ENCODE data around the gene TMEM132E.

The TMEM132E gene

DNA sequence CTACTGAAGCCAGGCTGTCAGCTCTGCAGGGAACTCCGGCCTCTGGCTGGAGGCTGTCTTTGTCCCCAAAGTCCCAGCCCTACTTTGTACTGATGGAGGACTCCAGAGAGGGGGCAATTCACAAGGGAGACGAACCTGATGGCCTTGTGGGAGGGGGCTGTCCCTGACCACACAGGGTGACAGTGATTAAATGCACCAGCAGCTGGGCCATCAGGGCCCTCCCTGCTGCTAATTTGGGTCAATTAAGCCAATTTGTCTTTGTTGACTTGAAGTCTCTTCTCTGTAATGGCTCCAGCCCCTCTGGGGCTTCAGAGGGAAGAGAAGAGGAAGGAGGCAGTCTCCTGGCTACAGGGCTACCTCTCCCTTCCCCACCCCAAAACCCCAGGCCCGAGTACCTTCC, 22.0 kb downstream of the TMEM132E start:
- no peak for DNase-seq (ENCODE audit: low spot score)

DNA sequence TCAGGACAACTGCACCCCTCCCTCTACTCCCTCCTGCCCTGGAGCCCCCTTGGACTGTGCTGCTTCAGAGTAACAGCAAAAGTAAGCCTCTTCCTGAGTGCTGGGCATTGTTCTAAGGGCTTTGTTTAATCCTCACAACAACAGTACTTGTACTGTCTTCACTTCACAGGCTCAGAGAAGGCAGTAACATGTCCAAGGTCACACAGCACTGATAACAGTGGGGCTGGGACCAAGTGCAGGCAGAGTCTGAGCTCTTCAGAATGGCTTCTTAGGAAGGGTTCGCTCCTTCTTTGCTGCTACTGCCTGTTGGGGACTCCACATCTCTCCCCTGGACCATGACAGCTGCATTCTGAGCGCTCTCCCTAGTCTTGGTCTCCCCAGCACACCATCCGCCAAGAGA, 24.6 kb downstream of the TMEM132E start:
- DNase-seq (ENCODE audit: low spot score): no peak

DNA sequence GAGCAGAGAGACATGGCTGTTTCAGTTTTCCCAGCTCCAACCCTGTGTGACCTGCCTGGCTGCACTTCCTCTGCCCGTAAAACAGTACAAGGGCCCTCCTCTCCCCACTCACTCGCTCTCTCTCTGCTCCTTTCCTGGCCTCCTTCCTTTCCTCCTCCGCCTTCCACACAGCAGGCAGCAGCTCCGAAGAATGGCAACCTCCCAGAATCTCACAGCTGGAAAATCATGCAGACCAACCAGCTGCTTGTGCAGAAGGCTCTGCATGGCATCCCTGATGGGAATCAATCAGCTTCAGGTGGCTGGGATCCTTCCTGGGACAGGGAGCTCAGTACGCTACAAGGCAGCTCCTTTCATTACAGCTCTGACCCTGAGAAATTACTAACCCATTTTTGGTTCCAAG, 27.4 kb downstream of the TMEM132E start:
- no peak for DNase-seq (ENCODE audit: low spot score)

DNA sequence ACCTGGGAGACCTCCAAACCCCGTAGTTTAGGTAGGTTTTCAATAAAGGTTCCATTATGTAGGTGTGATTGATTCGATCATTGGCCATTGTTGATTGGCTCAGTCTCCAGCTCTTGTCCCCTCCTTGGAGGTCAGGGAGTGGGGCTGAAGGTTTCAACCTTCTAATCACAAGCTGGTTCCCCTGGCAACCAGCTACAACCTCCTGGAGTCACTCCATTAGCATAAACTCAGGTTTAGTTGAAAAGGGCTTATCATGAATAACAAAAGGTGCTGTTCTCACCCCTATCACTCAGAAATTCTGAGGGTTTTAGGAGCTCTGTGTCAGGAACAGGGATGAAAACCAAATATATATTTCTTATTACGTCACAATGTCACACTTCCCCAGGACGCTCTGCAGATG, 28.5 kb downstream of the TMEM132E start:
- DNase-seq (ENCODE audit: low spot score): no peak

DNA sequence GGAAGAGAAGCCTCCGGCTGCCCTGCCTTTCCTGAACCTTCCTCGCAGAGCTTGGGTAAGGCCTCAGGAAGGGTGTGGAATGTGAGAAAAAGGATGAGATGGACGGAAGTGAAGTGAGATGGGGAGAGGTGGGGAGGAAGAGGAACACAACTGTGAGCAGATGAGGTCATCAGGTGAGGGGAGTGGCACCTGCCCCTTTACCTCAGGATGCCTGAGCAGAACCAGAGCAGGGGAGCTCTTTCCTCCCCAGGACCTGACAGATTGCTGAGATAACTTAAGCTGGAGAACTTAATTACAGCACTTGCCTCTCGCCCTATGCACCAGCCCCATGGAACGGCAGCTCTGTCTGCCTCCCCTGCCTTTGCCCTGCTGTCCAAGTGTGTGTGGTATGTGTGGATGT, 29.8 kb downstream of the TMEM132E start:
- no peak for DNase-seq (ENCODE audit: low spot score)

DNA sequence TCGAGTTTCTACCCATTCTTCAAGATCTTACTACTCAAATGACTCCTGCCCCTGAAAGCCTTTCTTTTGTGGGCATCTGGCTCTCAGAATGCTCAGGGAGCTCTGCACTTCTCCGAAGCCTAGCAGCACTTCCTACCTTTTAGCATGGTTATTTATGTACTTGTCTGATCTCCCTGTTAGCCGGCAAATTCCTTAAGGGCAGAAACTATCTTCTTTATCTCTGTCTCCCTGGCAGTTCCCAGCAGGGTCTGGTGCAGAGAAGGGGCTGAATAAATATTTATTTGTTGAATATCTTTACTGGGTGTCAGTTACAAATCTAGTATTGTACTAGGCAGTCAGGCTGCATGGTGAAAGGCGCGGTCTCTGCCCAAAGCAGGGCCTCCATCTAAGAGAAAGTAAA, 30.7 kb downstream of the TMEM132E start:
- no peak for DNase-seq (ENCODE audit: low spot score)

DNA sequence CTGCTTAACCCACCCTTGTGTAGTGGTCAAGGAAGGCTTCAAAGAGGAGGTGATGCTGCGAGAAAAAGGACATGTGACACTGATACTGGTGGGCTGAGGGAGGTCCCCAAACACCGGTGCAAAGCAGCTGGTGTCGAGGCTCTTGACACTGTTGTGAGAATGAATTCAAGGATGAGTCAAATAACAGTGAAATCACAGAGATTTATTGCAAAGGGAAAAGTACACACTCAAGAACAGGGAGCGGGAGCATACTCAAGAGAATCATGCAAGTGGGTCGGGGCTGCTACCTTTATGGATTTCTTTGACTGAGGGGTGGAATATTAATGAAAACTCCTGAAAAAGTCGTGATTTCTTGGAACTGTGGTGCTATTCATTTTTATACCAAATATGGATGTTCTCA, 31.1 kb downstream of the TMEM132E start:
- DNase-seq (ENCODE audit: low spot score): no peak

DNA sequence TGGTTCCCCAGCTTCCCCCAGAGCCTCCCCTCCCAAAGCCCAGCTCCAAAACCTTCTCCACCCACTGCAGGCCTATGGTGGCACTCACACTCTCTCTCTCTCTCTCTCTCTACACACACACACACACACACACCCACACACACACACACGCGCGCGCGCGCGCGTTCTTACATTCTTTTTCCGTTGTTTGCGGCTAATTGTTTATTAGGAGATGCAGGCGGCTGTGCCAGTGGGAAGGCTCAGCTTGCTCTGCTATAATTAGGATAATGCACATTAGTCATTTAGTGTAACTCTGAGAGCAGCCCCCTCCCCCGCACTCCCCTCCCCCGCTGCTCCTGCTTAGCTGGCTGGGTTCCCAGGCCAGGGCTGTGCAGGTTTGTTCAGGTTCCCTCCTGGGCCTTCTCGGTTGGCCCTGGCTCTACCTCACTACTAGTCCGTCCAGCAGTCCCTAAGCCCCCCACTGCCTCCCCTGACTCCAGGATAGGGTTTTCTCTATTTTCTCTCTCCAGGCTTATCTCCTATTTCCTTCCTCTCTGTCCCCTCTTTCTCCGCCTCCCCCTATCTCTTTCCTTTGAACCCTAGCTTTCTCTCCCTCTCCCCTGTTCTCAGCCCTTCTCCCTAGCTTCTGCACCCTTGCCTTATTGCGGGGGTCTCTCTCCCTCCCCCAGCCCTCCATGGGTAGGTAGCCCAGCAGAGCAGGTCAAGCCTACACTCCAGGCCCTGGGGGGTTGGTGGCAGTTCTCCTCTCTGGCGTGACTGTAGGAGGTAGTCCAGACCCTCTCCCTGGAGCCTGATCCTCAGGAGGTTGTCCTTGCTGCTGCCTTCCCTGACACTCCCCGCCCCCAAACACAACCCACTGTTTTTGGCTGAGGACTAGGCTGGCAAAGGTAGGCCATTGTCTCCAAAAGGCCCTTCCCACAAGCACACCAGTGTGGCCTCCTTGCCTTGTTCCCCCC, 34.0 kb downstream of the TMEM132E start:
- DNase-seq (ENCODE audit: low spot score): no peak

DNA sequence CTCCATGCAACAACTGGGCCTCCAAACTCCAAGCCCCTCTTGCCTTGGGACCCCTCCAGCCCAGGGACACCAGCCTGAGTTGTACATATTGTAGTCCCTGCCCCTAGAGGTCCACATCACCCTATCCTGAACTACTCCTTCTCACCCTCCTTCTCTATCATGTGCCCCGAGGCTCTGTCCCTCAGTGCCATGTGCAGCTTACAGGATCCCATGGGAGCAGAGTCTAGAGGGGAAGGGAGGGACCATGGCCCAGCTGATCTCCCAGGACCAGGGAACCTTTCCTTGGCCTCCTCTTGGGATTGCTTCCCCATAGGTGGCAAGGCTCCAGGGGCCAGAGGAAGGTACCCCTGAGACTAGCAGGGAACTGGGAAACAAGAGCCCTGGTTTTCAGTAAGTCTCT, 35.3 kb downstream of the TMEM132E start:
- DNase-seq (ENCODE audit: low spot score): no peak

DNA sequence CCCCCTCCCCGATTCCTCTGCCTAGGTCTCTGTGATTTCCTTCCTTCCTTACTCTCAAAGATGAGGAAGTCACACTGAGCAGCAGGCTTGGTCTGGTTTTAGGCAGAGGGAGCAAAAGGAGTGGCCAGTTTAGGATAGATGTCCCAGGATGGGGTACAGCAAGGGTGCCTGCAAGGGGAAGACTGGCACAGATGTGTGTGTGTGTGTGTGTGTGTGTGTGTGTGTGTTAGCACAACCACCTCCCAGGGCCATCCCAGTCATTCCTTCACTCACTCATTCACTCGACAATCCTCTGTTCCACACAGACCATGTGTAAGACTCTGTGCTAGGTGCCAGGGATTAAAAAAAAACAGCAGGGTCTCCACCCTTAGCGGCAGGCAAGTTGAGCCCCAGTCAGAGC, 35.9 kb downstream of the TMEM132E start:
- no peak for DNase-seq (ENCODE audit: low spot score)

DNA sequence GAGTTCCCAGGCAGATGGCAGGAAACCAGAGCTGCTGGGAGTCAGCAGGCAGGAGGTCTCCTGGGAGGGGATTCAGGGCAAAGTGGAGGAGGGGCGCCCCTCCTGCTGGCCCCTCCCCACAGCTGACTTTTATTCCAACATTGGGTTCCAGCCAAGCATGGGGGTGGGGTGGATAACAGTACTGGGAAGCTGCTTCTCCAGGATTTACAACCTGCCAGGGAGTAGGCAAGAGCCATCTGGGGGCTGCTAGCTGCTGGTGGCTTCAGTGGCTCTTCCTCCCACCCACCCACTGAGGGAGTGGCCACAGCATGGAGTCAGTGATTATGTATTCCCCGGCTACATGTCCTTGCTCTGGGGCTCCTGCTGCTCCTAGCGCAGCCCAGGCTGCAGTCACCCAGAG, 36.8 kb downstream of the TMEM132E start:
- DNase-seq (ENCODE audit: low spot score): no peak

DNA sequence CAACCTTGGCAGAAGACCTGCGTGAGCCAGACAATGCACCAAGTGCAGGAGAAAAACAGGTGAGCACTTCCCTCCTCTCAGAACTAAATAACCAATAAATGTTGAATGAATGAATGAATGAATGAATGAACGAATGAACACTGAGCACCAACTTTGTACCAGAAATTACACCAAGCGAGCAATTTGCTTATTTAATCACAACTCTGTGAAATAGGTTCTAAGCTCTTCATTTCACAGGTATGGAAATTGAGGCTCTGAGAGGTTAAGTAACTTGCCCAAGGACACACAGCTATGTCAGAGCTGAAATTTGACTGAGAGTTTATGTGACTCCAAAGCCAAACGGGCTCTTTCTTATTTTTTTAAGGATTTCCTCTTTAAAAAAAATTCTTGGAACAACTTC, 38.0 kb downstream of the TMEM132E start:
- DNase-seq (ENCODE audit: low spot score): no peak

DNA sequence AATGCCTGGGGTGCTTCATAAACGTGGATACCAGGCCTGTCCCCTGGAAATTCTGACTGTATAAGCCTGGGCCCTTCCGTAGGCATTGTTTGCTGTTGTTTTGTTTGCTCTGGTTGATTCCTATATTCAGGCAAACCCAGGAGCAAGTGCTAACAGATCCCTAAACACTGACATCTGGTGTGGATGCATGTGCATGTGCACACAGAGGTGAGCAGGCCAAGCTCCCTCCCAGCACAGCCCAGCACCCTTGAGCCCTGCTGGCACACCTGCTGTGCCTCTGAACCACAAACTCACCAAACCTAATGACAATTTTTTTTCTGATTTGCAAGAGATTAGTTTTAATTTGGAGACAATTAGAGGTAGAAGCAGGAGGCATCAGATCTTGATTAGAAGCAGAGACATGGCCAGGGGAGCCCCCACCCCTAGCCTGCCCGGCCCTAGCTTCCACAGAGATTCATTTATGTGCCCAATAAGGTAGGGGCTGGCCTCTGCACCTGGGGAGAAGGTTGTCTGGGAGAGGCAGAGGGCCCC, 40.4 kb downstream of the TMEM132E start:
- no peak for DNase-seq (ENCODE audit: low spot score)

DNA sequence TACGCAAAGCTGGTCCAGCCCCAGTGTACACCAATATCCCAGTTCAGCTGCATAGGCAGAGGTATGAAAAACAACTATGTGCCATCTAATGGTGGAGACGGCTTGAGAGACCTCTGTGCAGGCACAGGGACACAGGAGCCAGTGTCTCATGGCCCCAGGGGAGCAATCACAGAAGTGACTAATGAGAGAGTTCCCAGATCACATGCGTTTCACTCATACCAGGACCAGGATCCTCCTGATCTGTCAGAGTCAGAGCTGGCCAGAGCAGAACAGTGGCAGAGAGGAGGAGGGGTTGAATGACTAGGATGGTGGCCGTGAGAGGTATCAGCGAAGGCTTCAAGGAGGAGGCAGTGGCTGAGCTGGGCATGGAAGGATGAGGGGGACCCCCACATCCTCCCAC, 41.1 kb downstream of the TMEM132E start:
- no peak for DNase-seq (ENCODE audit: low spot score)

DNA sequence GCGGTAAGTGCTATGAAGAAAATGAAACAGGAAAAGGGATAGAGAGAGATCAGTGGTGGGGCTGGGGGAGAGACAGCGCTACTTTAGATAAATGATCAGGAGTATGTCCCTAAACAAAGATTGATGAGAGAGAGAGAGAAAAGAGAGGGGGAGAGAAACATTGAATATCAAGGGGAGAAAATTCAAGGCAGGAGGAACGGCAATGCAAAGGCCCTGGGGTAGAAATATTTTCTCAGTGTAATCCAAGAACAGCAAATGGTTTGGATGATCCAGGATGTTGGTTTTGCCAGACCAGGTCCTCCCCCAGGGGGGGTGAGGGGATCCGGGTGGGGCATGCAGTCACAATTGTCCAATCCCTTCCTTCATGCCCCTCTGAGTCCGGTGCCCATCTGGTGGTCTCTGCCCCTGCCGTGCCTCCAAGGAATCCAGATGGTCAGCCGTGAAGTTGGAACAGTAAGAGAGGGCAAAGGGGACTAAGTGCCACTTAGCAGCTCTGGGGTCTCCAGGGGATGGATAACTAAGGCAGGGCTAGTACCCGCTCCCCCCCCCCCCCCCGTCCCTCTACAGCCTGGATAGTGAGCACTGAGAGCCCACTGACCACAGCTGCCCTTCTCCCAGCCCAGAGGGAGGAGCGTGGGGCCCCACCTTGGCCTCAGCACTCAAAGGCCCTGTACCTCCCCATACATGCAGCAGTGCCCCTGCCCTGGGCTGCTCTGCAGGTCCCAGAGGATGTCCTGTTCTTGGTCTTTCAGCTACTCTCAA, 43.7 kb downstream of the TMEM132E start:
- no peak for DNase-seq (ENCODE audit: low spot score)

DNA sequence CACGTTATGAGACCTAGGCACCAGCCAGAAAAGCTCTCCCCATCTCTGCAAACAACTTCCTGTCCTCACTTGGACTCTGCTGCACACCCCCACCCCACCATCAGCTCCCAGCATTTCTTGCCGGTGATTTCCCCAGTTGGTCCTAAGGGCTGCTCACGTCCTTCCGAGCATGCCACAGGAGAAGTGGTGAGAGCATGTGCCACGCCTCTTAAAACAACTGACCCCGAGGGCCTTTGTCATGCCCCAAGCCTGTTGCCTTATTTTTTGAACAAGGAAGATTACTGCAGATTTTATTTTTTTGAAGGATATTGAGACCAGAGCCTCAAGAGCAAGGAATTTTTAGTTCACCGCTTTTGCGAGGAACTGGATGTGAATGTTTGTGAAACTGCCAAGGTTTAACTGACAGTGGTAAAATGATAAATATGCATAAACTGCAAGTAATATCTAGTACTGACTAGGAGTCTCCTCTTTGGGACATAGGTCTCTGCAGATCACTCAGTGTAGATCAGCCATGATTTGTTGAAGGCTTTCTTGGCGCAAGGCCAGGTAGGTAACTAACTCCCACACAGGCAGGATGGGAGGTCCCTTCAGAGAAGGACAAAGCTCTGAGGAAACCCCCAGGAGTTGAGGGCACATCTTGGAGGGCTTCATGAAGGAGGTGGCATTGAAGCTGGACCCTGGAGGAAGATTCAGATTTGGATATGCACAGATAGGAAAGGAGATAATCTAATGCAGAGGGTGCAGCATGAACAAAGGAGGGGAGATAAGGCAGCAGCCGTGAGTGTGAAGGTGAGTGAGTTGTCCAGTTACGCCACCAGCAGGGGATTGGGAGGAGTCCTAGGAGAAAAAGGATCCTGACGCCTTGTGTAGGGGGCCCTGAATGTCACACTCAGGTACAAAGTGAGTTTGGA, 44.7 kb downstream of the TMEM132E start:
- no peak for DNase-seq (ENCODE audit: low spot score)

DNA sequence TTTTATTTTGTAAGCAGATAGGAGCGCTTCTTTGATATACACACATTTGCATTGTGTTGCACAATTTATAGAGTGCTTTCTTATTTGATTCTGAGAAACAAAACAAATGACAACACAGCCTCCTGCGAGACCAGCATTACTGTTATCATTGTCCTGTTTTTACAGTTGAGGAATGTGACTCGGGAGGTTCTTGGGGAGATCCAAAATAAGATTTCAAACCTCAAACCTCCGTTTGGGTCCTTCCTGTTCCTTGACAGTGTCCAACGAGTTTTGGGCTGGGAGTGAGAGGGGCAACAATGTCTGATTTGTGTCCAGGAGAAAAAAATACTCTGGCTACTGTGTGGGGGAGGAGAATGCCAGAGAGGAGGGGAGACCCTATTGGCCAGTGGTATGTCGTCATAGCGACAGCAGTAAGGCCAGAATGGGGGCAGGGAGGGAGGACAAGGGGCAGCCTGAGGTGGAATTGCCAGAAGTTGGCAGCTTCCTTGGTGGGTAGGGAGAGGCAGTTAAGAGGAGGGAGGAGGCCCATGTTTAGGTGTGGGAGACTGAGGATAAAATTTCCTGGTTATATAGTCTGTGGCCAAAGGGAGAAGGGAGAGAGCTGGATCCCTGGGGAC, 45.5 kb downstream of the TMEM132E start:
- DNase-seq (ENCODE audit: low spot score): no peak

DNA sequence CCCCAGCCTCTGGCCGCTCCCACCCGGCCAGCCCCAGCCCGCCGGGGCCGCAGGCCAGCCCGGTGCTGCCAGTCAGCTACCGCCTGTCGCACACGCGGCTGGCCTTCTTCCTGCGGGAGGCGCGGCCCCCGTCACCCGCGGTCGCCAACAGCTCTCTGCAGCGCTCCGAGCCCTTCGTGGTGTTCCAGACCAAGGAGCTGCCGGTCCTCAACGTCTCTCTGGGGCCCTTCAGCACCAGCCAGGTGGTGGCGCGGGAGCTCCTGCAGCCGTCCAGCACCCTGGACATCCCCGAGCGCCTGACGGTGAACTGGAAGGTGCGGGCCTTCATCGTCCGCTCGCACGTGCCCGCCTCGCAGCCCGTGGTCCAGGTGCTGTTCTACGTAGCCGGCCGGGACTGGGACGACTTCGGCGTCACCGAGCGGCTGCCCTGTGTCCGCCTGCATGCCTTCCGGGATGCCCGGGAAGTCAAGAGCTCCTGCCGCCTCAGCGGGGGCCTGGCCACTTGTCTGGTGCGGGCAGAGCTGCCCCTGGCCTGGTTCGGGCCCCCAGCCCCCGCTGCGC, 46.8 kb downstream of the TMEM132E start:
- DNase-seq (ENCODE audit: low spot score): no peak

DNA sequence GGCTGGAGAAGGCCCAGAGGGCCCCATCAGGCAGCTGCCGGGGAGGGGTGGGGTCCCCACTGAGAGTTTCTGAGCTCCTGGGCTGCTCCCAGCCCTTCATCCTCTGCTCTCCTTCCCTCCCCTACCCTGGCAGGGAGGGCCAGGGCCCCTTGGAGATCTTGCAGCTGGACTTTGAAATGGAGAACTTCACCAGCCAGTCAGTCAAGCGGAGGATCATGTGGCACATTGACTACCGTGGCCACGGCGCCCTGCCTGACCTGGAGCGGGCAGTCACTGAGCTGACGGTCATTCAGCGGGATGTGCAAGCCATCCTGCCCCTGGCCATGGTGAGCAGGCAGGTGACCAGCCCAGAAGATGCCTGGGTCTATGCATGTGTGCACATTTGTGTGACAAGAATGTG, 49.5 kb downstream of the TMEM132E start:
- no peak for DNase-seq (ENCODE audit: low spot score)

DNA sequence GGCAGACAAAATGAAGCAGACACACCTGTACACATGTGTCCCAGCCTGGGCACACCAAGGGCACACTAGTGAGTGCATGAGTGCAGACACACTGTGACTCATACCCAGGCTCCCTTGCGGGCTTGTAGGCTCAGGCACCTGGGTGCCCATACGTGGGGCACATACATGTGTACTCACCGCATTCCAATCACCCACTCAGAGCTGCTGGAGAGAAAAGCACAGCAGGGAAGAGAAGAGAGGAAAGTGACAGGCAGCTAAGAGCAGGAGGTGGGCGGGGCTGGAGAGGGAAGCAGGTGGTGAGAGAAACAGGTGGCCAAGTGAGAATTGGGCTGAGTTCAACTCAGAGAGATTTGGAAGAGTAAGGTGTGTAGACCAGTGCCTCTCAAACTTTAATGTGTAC, 54.0 kb downstream of the TMEM132E start:
- no peak for DNase-seq (ENCODE audit: low spot score)

DNA sequence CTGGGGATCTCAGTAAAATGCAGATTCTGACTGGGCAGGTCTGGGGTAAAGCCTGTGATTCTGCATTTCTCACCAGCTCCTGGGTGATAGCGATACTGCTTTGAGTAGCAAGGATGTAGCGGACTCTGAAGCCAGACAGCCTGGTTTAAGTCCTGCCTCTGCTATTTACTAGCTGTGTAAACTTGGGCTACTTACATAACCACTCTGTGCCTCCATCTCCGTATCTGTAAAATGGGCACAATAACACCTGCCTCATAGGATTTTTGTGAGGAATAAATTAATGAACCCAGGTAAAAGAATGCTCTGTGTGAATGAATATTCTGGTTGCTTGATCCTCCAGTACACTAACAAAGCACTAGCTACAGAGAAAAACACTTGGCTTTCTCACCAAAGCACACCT, 54.4 kb downstream of the TMEM132E start:
- DNase-seq (ENCODE audit: low spot score): no peak
